ENCODE measurements around the gene MYO1H.

- TF ChIP-seq CTCF (IDR thresholded peaks at IDR 0.05; ENCODE audit: insufficient read depth, low read depth, low read length) (no peak), EZH2 (IDR thresholded peaks at IDR 0.05; ENCODE audit: insufficient read depth, low read length) (no peak)
Measured at GRCh38 chr12:109422251-109422650, 74.6 kb downstream of the MYO1H start.

All from astrocyte (in vitro differentiated cells and primary cell).